ENCODE measurements around the gene NAV2.
A peak's percentile ranks its signal among the peaks of the same experiment; 100 is the strongest.
"Not testable (repeated sequence)": the region's sequence is repeated elsewhere in the genome, so short reads cannot be mapped to it uniquely, and the experiment has no call there.

Gene NAV2

DNA sequence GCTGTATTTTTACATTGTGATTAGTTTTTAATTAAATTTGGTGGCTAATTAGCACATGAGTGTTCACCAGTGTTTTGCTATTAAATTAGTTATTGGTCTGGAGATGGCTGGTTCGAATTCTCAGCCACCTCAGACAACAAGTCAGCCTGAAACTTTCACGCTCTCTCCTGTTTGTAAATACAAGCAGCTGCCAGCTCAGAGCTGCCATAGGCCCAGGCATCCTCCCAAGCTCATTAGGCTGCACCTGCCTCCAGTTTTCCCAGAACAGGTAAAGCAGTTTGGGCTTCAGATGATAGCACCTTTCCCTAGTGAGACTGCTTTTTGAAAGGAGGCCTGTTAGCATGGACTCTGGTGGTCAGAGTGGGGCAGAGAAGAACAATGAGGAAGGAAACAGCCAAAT lies 156.8 kb downstream of the NAV2 start:
- FAIRE-seq, result no peak

DNA sequence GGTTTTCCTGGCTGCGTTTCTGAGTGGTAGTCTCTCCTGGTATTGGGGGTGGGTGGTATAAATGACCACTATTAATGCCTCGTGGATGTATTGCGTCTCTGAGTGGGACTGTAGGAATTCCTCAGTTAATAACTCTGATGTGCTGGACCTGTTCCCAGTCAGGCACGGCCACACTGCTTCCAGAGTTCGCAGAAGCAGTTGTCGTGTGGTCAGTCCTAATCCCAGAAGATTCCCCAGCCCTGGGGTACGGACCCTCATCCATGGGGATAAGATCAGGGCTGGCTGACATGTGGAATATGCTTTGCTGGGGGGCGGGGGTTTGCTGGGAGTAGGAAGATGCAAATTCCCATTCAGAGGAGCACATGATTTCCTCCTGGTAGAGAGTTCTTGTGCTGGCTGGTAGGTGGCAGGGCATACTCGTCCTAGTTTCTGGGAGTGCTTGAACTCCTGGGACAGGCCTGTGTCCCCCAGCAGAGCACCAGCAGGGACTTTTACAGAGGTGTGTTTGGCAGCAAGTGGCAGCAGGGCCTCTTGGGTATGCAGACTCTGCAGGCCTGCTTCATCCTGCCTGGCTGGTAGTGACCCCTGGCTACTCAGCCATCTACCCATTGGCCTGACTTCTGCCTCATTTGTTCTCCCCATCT lies 157.4 kb downstream of the NAV2 start:
- no peak for FAIRE-seq

GRCh38 chr11:19871531-19871930 lies 158.9 kb downstream of the NAV2 start:
- FAIRE-seq, result no peak

DNA sequence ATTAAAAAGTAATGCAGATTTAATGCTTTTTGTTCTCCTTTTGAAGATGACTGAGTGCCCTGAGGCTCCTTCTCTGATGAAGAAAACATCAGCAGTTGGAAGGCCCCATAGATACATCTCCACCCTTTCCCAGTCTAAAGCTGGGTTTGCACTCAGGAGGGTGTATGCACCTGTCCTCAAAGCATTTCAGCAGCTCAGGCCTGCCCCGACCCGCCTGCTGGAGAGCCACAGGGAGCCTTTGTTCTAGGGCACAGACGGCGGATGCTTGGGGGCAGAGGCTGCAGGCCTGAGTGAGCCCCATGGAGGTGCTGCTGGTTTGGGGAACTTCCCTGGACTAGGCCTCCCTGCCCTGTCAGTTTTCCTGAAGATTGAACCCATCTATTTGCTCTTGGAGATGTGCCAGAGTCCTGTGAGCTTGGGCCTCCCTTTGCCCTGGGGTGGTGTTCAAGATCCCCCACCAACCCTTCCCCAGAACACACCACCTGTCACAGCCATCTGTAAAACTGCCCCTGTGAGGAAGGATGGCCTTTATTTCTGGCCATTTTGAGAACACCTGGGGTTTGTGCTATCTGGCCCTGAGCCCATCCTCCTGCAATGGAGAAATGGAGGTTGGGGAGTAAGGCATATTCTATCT lies 160.0 kb downstream of the NAV2 start:
- FAIRE-seq, result no peak

GRCh38 chr11:19873730-19874129 lies 161.1 kb downstream of the NAV2 start:
- FAIRE-seq, result no peak

- no peak for FAIRE-seq
These were observed 161.6 kb downstream of the NAV2 start for GRCh38 chr11:19874266-19874665.

- FAIRE-seq, result peak; percentile 55
These were observed 164.1 kb downstream of the NAV2 start for GRCh38 chr11:19876750-19877149.

DNA sequence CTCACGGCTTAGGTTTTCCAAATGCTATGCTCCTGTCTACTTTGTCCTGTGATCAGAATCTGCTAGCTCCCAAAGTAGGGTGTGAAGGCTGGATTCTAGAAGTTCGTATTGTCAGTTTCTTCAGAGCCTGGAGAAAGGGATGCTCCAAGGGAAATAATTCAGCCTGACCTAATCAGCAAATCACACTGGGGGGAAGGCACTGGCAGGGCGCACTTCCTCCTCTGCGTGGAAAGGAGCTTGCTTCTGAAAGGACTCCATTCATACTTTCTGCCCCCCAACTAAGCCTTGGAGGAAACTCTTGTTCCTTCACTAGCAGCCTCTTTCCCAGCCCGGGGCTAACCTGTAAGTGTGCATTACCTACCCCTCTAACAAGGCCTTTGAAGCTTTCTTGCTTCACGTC lies 165.9 kb downstream of the NAV2 start:
- FAIRE-seq, result no peak

GRCh38 chr11:19879307-19880087 lies 166.9 kb downstream of the NAV2 start:
- FAIRE-seq, result no peak

GRCh38 chr11:19880088-19880345 lies 167.4 kb downstream of the NAV2 start:
- no peak for FAIRE-seq

DNA sequence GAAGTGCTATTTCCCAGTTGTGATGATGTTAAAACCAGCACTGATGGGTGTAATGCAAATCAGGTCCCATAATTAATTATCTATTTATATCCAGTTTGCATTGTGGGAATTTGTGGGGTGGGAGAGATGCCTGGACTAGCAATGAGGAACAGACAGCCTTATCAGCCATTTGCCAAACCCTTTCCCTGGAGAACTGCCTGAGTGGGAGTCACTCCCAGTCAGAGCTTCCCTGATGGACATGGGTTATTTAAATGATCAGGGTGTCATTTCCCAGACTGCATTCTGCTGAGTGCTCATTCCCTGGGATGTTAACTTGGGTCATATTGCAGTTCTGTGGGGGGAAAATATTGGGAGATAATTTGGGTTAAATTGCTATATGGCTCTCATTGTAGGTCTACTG lies 168.5 kb downstream of the NAV2 start:
- no peak for FAIRE-seq

DNA sequence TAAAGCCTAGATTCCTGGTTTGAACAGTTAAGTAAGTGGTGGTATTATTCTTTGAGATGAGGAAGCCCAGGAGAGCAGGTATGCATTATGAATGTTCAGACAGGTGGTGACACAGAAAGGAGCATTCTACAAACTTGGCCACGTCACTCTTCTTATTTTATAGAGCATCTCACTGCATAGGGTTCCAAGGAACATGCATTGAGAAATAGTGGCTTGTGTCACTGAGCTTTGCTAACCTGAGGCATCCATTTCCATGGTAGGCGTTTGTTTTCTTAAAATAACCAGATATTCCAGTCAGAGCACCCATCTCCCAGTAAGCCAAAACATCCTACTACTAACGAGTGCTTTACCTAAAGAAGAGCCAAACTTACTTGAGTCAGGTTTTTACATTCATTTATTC lies 169.7 kb downstream of the NAV2 start:
- FAIRE-seq, result no peak

DNA sequence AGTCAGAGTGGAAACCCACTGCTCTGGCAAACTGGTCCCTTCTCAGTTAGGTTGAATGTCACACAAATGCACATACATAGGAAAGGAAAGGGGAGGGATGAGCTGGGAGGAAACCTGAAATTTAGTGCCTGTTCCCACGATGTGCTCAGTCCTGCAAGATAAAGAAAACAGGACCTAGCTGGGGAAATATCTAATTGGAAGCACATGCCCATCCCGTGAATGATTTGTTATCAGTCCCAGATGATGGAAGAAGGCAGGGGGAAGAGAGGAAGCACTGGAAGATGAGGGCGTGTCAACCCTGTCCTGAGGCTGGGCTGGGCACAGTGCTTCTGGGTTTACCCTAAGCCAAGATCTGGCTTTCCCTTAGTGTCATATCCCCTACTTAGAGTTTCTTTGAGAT lies 173.9 kb downstream of the NAV2 start:
- FAIRE-seq, result no peak

DNA sequence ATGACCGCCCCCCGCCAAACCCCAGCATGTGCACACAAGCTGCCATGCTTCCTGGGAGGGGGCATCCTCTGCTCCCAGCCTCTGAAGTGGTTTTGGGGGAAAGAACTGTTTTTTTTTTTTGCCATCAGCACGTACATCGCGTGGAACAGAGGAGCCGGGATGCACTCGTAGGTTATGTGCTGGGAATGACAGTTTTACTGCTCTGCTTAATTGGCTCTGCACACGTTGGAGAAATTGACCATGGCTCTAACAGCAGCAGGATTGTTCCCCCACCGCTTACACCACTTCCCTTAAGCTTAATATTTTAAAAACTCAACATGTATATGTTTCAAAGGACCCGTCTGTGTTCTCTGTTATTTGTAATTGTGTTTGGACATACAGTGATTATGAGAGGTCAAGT lies 175.2 kb downstream of the NAV2 start:
- FAIRE-seq, result no peak

GRCh38 chr11:19889531-19889930 lies 176.9 kb downstream of the NAV2 start:
- no peak for FAIRE-seq

DNA sequence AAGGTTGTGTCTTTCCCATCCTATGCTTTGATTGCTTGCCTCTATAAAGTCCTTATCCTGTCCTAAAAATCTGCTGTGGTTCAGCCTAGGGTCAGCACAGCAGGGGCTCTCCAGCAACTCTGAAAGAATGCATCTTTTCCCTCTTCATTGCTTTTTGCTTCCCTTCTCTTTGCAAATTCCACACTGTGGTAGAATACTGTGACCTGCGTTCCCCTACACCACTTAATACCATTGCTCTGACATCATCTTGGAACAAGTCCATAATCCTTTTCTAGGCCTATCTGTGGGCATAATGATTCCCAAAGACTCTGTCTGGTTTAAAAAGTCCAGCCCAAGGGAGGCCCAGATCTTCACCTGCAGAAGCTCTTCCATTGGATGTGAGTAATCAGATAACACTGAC lies 177.7 kb downstream of the NAV2 start:
- no peak for FAIRE-seq

DNA sequence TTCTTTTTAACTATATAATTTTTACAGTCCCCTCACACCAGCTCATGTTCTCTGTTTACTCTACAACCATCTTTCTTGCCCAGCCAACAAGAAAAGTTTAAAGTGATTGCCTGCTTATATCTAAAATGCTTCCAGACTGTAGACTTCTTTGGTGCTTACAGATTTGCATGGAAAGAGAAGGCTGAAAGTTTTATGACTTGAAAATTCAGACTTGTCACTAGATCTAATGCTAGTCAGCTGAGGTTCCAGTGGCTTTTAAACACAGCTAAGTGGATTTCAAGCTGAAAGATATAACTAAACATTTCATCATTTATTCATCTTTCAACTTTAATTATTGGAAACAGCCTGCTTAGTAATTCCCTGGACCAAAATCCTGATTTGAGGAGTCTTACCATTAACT lies 178.4 kb downstream of the NAV2 start:
- FAIRE-seq, result no peak

- no peak for FAIRE-seq
These were observed 179.8 kb downstream of the NAV2 start for GRCh38 chr11:19892387-19892786.

GRCh38 chr11:19892876-19893275 lies 180.2 kb downstream of the NAV2 start:
- FAIRE-seq, result no peak

DNA sequence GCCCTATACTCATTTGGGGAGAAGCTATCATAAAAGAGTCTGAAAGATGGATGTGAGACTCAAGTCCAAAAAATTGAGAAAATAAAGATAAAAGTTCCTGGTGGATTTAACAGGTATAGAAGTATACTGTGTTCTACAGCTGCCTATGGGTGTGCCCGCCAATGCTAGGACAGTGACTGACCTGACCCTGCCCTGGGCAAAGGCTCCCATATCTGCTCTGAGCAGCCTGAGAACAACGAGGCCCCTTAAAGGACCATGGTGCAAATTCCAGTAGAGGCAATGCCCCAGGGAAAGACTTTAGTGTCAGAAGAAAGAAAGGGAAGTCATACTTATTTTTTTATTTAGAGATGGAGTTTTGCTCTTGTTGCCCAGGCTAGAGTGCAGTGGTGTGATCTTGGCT lies 181.8 kb downstream of the NAV2 start:
- no peak for FAIRE-seq

DNA sequence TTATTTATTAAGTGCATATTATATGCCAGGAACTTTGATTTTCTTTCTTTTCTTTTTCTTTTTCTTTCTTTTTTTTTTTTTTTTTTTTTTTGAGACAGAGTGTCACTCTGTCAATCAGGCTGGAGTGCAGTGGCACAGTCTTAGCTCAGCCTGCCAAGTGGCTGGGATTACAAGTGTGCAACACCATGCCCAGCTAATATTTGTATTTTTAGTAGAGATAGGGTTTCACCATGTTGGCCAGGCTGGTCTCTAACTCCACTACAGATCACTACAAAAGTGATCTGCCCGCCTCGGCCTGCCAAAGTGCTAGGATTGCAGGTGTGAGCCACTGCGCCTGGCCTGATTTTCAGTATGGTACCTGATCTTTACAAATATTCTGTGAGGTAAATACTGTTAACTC lies 182.4 kb downstream of the NAV2 start:
- not testable (repeated sequence) for FAIRE-seq

DNA sequence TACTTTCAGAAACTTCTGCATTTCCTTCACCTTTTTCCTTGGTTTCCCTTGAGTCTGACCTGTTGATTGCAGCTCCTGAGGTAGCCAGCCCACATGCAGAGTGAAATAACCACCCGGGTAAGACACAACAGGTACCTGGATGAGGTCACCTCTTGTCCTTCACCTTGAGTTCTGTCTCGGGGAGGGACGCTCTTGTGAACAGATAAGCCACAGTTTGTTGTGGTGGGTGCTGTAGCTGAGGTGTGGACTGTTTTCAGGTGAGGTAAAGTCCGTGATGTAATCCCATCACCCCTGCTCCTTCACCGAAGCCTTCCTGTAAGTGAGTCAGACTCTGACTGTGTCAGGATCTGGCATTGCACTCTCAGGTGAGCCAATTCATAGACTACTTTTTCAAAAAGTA lies 183.1 kb downstream of the NAV2 start:
- no peak for FAIRE-seq

DNA sequence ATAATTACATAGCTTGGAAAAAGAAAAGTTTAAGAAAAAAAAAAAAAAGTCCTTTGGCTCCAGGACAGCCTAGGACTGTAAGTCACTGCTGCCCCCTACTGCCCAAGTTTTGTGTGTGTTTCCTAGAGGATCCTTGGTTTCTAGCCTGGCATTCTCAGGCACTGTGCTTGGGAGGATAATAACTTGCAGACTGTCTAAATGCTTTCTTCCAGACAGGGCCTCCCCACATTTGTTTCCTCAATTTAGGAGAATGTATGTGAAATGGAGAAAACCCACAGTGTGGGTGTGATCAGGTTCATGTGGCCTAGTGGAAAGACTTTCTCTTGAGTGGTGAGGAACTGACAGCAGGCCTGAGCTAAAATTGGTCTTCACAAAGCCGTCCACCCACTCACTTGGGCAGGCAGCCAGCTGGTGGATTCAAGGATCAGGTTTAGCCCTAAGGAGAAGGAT lies 191.0 kb downstream of the NAV2 start:
- FAIRE-seq, result no peak

GRCh38 chr11:19905280-19905853 lies 192.7 kb downstream of the NAV2 start:
- no peak for FAIRE-seq
